ENCODE data around the gene EGLN3.
"Not testable (repeated sequence)": the region's sequence is repeated elsewhere in the genome, so short reads cannot be mapped to it uniquely, and the experiment has no call there.

The EGLN3 gene

DNA sequence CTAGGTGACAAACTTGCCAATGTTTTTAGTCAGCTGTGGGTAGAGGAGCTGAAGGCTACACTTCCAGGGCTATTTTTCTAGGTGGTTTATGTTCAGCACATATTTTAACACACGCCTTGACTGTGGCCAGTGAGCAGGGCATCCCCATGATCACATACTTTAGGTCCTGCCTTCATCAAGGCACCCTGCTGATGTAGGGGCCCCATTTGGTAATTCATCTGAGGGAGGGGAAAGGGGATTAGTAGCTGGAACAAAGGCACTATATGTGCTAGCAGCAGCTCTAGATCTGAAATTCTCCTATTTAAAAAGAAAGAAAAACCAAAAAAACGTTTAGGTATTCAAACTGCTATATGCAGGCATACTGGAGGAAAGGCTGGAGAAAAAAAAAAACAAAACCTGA, 14.5 kb downstream of the EGLN3 start:
- DNase-seq (ENCODE audit: low read depth, low spot score): no peak

DNA sequence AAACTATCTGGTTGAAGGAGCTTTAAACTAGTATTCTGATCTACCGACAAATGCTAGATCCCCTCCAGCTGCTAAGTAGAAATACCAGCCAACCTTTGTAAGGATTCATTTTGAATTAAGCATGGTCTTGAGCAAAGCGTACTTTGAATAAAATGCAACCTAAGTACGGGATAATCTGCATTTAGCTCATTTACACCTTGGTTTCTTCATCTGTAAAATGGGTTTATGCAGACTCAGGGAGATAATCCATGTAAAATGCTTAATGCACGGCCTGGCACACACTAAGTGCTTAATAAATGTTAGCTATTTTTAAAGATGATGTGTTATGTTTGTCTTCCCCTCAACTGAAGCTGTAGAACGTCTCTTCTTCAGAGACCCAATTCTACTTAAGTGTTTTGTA, 15.9 kb downstream of the EGLN3 start:
- DNase-seq (ENCODE audit: low read depth, low spot score): no peak

GRCh38 chr14:33934043-33934750, 16.7 kb downstream of the EGLN3 start:
- DNase-seq (ENCODE audit: low read depth, low spot score): no peak

- DNase-seq (ENCODE audit: low read depth, low spot score): no peak
These were observed 17.4 kb downstream of the EGLN3 start for GRCh38 chr14:33933386-33933933.

GRCh38 chr14:33932576-33933345, 18.1 kb downstream of the EGLN3 start:
- DNase-seq (ENCODE audit: low read depth, low spot score): no peak

DNA sequence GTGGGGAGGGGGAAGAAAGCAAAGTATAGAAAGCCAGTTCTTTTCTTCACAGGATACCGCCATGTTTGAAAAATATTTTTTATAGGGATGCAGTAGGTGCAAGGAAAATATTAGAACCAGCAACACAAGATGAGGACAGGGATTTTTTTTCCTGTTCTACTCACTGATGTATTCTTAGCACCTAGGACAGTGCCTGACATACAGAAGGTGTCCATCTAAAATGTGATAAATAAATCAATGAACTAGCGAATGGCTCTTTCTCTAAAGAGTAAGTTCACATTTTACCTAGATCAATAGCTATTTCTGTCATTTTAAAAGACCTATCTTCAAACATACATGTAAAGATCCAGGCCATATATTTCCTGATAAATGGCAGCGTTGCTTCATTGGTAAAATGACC, 18.8 kb downstream of the EGLN3 start:
- no peak for DNase-seq (ENCODE audit: low read depth, low spot score)

DNA sequence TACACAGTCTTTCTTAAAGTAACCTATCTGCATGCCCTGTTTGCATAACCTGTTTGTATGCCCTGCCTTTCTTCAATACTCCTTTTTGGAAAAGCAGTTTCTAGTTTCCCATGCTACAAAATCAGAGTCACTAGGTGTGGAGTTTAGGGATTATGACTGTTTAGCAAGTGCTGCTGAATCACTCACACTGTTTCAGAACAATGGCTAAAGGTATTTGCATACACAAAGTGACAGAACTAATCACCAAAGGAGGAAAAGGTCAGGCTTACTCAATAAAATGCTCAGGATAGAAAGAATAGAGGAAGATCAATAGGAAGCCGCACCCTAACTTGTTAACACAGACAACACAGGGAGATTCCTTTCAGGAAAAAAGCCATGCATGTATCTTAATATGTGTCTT, 19.4 kb downstream of the EGLN3 start:
- no peak for DNase-seq (ENCODE audit: low read depth, low spot score)

DNA sequence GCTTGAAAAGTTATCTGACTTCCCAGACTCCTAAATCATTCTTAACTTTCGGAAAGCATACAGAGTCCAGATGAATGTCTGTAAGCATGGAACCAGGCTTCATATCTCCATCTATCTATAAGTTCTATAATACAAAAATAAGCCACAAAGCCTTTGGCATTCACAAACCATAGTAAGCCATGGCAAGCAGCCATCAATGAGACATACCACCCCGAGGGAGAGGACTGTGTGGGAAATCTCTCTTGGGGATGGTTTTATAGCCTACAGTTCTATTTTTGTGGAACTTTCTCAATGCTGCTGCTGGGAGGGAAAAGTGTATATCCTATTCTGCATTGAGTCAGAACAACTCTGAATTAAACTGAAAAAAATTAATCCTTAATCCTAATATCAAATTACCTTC, 20.4 kb downstream of the EGLN3 start:
- no peak for DNase-seq (ENCODE audit: low read depth, low spot score)

GRCh38 chr14:33929799-33930408, 21.0 kb downstream of the EGLN3 start:
- DNase-seq (ENCODE audit: low read depth, low spot score): no peak

DNA sequence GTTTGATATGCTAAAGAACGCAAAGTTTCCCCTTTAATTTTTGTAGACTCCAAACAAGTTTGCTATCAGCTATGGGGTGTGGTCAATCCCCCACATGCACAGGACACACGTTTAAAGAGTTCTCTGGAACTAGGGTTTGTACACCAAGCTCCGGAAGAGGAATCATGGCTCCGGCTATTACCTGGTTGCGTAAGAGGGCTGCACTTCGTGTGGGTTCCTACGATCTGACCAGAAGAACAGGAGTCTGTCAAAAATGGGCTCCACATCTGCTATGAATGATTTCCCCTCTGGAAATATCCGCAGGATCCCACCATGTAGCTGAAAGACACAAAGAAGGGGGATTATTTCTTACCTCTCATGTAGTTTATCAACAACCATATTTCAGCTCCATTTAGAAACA, 22.0 kb downstream of the EGLN3 start:
- DNase-seq (ENCODE audit: low read depth, low spot score): no peak

DNA sequence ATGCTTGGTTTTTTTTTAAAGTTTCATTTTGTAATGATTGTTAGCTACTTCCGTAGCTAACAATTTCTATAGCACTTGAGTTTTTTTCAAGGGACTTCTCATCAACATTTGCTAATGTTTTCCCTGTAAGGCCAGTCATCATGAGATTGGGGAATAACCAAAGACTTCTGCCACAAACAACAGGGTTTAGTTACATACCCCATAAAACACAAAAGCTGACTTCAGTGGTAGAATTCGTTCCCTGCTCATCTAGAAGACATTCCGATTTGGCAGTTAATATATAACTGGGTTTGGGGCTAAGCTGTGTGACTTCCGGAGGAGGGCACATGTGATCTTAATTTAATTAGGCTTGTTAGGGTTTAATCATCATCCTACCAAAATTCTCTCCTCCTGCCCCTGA, 22.9 kb downstream of the EGLN3 start:
- DNase-seq (ENCODE audit: low read depth, low spot score): no peak

DNA sequence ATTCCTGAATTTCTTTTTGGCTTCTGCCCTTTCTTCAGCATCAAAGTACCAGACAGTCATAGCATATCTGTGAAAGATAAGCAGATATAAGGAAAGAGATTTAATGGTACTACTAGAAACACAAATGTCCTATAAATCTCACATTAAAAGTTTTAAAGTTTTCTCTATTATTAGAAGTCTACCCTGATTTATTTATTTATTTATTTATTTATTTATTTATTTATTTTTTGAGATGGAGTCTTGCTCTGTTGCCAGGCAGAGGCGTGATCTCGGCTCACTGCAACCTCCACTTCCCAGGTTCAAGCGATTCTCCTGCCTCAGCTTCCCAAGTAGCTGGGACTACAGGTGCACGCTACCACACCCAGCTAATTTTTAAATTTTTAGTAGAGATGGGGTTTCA, 23.9 kb downstream of the EGLN3 start:
- DNase-seq (ENCODE audit: low read depth, low spot score): not testable (repeated sequence)

DNA sequence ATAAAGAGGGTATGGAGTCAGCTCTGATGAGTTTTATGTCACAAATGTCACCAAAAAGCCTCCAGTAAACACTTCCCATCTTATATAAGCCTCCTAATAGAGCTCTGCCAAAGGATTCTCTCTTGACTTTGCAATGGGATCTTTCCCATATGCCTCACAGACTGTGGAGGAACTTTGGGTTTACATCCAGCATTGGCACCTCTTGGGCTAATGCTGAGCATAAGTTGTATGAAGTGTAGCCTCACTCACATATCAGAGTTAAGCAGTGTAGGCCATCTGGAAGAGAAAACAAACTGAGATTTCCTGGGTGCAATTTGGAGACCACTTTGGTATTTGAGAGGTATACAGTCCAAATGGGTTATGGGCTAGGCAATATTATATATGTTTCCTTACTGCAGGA, 24.9 kb downstream of the EGLN3 start:
- DNase-seq (ENCODE audit: low read depth, low spot score): no peak

GRCh38 chr14:33925235-33925634, 25.6 kb downstream of the EGLN3 start:
- no peak for DNase-seq (ENCODE audit: low read depth, low spot score)

GRCh38 chr14:33924566-33925100, 26.2 kb downstream of the EGLN3 start:
- DNase-seq (ENCODE audit: low read depth, low spot score): no peak

GRCh38 chr14:33922125-33922524, 28.7 kb downstream of the EGLN3 start:
- DNase-seq (ENCODE audit: low read depth, low spot score): no peak

DNA sequence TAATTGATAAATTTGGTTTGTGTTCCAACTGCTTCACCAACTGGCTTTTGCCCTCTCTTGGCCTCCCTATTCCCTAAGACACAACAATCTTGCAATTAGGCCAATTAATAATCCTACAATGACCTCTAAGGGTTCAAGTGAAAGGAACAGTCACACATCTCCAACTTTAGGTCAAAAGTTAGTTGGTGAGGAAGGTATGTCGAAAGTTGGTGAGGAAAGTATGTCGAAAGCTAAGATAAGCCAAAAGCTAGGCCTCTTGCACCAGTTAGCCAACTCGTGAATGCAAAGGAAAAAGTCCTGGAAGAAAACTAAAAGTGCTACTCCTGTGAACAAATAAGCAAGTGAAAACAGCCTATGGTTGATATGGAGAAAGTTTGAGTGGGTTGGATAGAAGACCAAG, 32.6 kb downstream of the EGLN3 start:
- no peak for DNase-seq (ENCODE audit: low read depth, low spot score)

- DNase-seq (ENCODE audit: low read depth, low spot score): no peak
These were observed 33.2 kb downstream of the EGLN3 start for GRCh38 chr14:33917661-33918060.

- DNase-seq (ENCODE audit: low read depth, low spot score): no peak
These were observed 34.0 kb downstream of the EGLN3 start for GRCh38 chr14:33916663-33917565.

DNA sequence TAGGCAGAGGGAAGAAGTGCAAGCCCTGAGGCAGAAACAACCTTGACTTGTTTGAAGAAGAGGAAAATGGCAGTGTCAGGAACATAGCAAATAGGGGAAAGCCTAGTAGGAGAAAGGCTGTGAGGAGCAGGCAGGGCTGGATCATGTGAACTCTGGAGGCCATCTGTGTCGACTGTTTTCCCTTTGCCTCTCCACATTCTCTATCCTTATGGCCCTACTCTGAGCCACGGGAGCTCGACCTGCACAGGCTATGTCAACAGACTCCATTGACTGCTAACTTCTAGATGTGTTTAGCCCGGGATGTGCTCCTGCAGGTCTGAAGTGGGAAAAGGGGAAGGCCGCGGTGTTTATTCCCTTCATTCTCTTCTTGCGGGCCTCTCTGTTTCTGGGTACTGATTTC, 35.2 kb downstream of the EGLN3 start:
- DNase-seq (ENCODE audit: low read depth, low spot score): no peak
